HG03442 (cell line): ENCODE data around the gene GALNT7.

Experiments
- ATAC-seq: cut with Tn5 transposase; IDR thresholded peaks from one replicate; pipeline ENCODE4 v1.9.1; 2021; ENCODE audit warnings: mild to moderate bottlenecking, moderate library complexity; ENCODE audit not compliant: unreplicated experiment

GALNT7 gene

GRCh38 chr4:173334085-173334890, 165.7 kb downstream of the GALNT7 start, which contains the start of gene HMGB2:
HMGB2 (minus strand) TSS chr4:173334358; CDS start chr4:173333649, 709 bp downstream.
- peak; percentile 93 for ATAC-seq

- ATAC-seq = peak; percentile 31
Measured at GRCh38 chr4:173334891-173335752, 166.5 kb downstream of the GALNT7 start.

GRCh38 chr4:173337463-173337862, 168.9 kb downstream of the GALNT7 start:
- no peak for ATAC-seq

GRCh38 chr4:173343832-173344397, 175.3 kb downstream of the GALNT7 start:
- no peak for ATAC-seq

- ATAC-seq = no peak
Measured at GRCh38 chr4:173345648-173346047, 177.0 kb downstream of the GALNT7 start.

- ATAC-seq = no peak
Measured at GRCh38 chr4:173346074-173346473, 177.5 kb downstream of the GALNT7 start.

- no peak for ATAC-seq
Measured at GRCh38 chr4:173347467-173347866, 178.9 kb downstream of the GALNT7 start.

- ATAC-seq = no peak
Measured at GRCh38 chr4:173357939-173358338, 189.3 kb downstream of the GALNT7 start.

- no peak for ATAC-seq
Measured at GRCh38 chr4:173360587-173361221, 192.1 kb downstream of the GALNT7 start.

GRCh38 chr4:173362666-173363065, 194.1 kb downstream of the GALNT7 start:
- ATAC-seq = no peak

GRCh38 chr4:173365359-173365996, 196.9 kb downstream of the GALNT7 start:
- no peak for ATAC-seq

GRCh38 chr4:173367285-173367684, 198.7 kb downstream of the GALNT7 start:
- peak; percentile 25 for ATAC-seq

GRCh38 chr4:173367946-173368345, 199.3 kb downstream of the GALNT7 start:
- no peak for ATAC-seq

- ATAC-seq = peak; percentile 0
Measured at GRCh38 chr4:173370130-173370476, 201.5 kb downstream of the GALNT7 start.

GRCh38 chr4:173370477-173371291, 202.1 kb downstream of the GALNT7 start, which contains the start of gene SAP30:
SAP30 (plus strand) TSS chr4:173370954; CDS start chr4:173371183, 229 bp downstream.
- peak; percentile 65 for ATAC-seq

GRCh38 chr4:173371292-173372192, 202.9 kb downstream of the GALNT7 start:
- ATAC-seq = peak; percentile 16
